Kidney epithelial cell (primary cell): ENCODE measurements around the gene NDUFV1. TPM values are rescaled to one million over a fixed set of nuclear protein-coding genes. Genes with fewer than 3 reads are reported as not detected.
"Not testable (repeated sequence)": the region's sequence is repeated elsewhere in the genome, so short reads cannot be mapped to it uniquely, and the experiment has no call there.

Experiments
- DNase-seq: peaks from one replicate; pipeline ENCODE4 v3.0.0-alpha.2; 2010; ENCODE audit warnings: low read depth
- H3K27me3 ChIP-seq: 2 replicates; pipeline ENCODE4 v1.6.0; 2011; ENCODE audit warnings: low read length; ENCODE audit not compliant: control insufficient read depth, insufficient read depth
- H3K36me3 ChIP-seq: 2 replicates; pipeline ENCODE4 v1.5.1; 2011; ENCODE audit warnings: low read length; ENCODE audit not compliant: control insufficient read depth, insufficient read depth
- H3K4me3 ChIP-seq: 2 replicates; pipeline ENCODE4 v1.5.1; 2011; ENCODE audit warnings: low read depth, mild to moderate bottlenecking, control low read depth, low read length
- total RNA-seq: library from RNA; depleted of rRNA; stranded (reverse); fragments of >200 nt; gene quantifications from 2 replicates; pipeline ENCODE4 v1.2.3, GENCODE V29; 2015
- TF ChIP-seq, protein P1 (sequence below): IDR thresholded peaks from 2 replicates; pipeline ENCODE4 v1.5.1; 2011; ENCODE audit warnings: mild to moderate bottlenecking, moderate library complexity, low read length, control low read depth, inconsistent platforms; ENCODE audit not compliant: insufficient read depth, poor library complexity, severe bottlenecking

Gene NDUFV1
- total RNA-seq, 1 donor from 2014 or later: 262 TPM

DNA sequence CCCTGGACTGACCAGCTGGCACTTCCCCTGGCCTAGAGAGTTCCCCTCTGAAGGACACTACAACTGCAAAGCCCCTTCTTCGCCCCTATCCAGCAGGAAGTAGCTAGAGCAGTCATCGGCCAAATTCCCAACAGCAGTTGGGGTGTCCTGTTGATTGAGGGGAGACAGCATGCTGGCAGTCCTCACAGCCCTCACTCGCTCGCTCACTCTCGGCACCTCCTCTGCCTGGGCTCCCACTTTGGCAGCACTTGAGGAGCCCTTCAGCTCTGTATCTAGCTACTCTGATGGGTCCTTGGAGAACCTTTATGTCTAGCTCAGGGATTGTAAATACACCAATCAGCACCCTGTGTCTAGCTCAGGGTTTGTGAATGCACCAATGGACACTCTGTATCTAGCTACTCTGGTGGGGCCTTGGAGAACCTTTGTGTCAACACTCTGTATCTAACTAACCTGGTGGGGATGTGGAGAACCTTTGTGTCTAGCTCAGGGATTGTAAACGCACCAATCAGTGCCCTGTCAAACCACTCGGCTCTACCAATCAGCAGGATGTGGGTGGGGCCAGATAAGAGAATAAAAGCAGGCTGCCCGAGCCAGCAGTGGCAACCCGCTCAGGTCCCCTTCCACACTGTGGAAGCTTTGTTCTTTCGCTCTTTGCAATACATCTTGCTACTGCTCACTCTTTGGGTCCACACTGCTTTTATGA lies 19.5 kb downstream of the NDUFV1 start:
- H3K36me3 ChIP-seq, H3K4me3 ChIP-seq, H3K27me3 ChIP-seq, DNase-seq: not testable (repeated sequence)

DNA sequence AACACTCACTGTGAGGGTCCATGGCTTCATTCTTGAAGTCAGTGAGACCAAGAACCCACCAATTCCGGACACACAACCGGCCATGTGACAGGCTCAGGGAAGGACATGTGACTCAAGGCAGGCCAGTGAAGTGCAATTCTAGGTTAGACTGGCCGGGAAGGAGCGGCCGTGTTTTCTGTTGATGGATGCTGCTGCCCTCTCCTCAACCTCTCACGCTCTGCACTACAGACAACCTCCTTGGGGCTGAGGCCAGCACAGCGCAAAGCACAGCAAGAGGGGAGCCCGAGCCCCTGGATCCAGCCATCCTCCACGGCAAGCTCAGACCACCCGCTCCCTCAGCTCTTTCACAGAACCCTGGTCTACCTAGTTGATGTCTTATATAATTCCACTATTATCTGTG lies 20.2 kb downstream of the NDUFV1 start:
- Histone ChIP-seq H3K4me3 (no peak overlapping the region), H3K27me3 (no peaks in the 10 kb centered on the region), H3K36me3 (no peaks in the 10 kb centered on the region)
- DNase-seq: no peak
- TF ChIP-seq, protein P1, sequence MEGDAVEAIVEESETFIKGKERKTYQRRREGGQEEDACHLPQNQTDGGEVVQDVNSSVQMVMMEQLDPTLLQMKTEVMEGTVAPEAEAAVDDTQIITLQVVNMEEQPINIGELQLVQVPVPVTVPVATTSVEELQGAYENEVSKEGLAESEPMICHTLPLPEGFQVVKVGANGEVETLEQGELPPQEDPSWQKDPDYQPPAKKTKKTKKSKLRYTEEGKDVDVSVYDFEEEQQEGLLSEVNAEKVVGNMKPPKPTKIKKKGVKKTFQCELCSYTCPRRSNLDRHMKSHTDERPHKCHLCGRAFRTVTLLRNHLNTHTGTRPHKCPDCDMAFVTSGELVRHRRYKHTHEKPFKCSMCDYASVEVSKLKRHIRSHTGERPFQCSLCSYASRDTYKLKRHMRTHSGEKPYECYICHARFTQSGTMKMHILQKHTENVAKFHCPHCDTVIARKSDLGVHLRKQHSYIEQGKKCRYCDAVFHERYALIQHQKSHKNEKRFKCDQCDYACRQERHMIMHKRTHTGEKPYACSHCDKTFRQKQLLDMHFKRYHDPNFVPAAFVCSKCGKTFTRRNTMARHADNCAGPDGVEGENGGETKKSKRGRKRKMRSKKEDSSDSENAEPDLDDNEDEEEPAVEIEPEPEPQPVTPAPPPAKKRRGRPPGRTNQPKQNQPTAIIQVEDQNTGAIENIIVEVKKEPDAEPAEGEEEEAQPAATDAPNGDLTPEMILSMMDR: no peak

DNA sequence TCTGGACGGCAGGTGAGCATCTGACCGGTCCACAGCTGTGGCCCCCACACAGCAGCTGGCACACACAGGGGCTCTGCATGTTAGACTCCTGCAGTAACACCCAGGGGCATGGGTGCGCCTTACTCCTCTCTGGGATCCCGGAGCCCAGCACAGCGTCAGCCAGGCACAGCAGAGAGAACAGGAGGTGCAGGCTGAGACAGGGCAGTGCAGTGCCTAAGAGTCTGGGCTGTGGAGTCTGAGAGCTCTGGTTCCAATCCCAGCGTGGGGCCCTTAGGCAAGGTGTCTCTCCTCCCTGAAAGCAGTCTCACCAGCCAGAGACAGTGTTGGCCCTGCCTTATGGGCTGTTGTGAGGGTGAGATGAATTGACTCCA lies 20.7 kb downstream of the NDUFV1 start:
- Histone ChIP-seq H3K4me3 (no peak overlapping the region), H3K27me3 (no peaks in the 10 kb centered on the region), H3K36me3 (no peaks in the 10 kb centered on the region)
- TF ChIP-seq, protein P1: no peak
- no peak for DNase-seq

DNA sequence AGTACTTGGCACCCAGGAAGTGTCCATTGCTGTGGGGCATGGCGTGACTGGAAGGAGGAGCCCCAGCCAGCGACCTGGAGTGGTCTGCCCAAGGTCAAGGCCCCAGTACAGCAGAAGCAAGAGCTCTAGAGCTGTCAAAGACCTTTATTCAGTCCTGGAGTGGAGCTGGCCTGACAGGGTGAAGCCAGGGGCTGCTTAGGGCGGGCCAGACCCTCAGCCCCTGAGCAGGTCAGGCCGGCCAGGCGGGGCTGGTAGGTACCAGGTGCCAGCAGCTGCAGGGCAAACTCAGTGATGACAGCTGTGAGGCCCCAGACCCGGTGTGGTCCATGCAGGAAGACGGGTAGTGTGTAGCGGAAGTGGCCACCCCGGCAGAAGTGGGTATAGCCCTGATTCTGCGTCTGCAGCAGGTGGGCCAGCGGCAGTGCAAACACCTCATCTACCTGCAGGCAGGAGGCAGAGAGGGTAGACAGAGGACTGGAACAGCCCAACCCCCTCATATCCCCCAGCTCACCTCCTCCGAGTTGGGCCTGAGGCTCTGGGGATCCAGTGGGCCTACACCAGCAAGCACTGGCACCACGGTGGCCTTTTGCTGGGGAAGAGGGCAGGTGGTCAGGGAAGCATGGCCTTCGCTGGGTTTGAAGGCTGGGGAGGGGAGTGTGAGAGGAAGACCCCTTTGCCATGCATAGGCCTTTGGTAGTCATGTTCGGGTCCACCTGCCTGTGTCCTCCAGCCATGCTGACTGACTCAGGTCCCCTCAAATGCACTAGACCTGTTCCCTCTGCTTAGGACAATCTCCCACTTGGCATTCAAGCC lies 21.3 kb downstream of the NDUFV1 start:
- TF ChIP-seq, protein P1: no peak
- no peaks in the 10 kb centered on the region for H3K27me3 ChIP-seq
- no peak overlapping the region for H3K4me3 ChIP-seq
- no peaks in the 10 kb centered on the region for H3K36me3 ChIP-seq
- DNase-seq: no peak

DNA sequence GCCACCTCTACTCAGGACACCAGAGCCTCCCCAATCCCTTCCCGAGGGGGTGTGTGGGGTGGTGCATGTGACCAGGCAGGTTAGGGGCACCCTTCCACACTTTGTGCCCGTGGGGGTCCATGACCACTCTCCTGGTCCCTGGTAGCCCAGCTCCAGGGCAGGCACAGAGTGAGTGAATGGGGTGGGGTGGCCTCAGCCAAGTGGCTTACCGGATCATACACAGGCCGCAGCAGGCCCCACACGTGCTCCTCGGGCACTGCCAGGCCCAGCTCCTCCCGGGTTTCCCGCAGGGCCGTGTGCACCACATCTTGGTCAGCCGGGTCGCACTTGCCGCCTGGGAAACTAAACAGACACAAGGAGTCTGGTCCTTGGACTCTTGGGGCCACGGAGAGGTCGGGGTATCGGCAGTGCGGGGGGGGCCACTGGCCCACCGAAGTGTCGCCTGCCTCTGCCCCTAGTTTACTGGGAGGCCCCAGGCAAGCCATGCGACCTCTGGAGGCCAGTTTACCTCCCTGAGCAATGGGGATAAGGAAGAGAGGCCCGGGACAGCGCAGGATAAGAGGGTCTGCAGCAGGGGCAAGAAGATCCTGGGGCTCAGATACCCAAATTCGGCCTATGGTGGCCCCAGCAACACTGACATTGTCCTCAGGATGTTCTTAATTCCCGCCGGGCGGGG lies 22.1 kb downstream of the NDUFV1 start:
- TF ChIP-seq, protein P1: no peak
- Histone ChIP-seq H3K36me3 (no peaks in the 10 kb centered on the region), H3K27me3 (no peaks in the 10 kb centered on the region), H3K4me3 (peak overlapping the region; percentile 63)
- no peak for DNase-seq
